PC-9 (cell line): ENCODE data around the gene MVB12B. TPM values are rescaled to one million over a fixed set of nuclear protein-coding genes. Genes with fewer than 3 reads are reported as not detected.

ENCODE experiments used
- BruUV-seq: library from RNA; stranded (reverse); fragments of 400-500 nt; replicated peaks from 2 replicates; lab custom pipeline; 2021; lab: Mats Ljungman, UMichigan
- CTCF ChIA-PET: fragments of 300-600 bp; sonication (Branson Sonifier 250); formaldehyde crosslinking; loops from one replicate; lab custom pipeline; 2022; ENCODE audit warnings: antibody characterized with exemption; lab: Charles Lee
- POLR2A ChIA-PET: fragments of 300-600 bp; sonication (Branson Sonifier 250); formaldehyde crosslinking; loops from one replicate; lab custom pipeline; 2022; ENCODE audit warnings: antibody characterized with exemption; ENCODE audit not compliant: unreplicated experiment; lab: Charles Lee
- DNase-seq, 2 experiments: peaks; one replicate each; pipeline versions ENCODE4 v3.0.0 to v3.0.0-alpha.2; 2015 to 2022; ENCODE audit warnings: mixed read lengths in 1 of 2
- H2AFZ ChIP-seq: fragments of 200-600 bp; sonication (generic); 2 replicates; pipeline ENCODE4 v1.8.1; 2017; ENCODE audit warnings: antibody characterized with exemption
- H3F3A ChIP-seq: fragments of 200-600 bp; sonication (generic); 2 replicates; pipeline ENCODE4 v1.8.1; 2017; ENCODE audit warnings: antibody characterized with exemption, mild to moderate bottlenecking, low read depth; ENCODE audit not compliant: insufficient read depth
- H3K27ac ChIP-seq: fragments of 200-600 bp; sonication (generic); 2 replicates; pipeline ENCODE4 v1.6.1; 2016; ENCODE audit warnings: mixed run types
- H3K27me3 ChIP-seq: fragments of 200-600 bp; sonication (generic); 2 replicates; pipeline ENCODE4 v1.6.1; 2016; ENCODE audit warnings: low read depth, mixed run types; ENCODE audit not compliant: insufficient read depth
- H3K36me3 ChIP-seq: fragments of 200-600 bp; sonication (generic); 2 replicates; pipeline ENCODE4 v1.6.1; 2016; ENCODE audit warnings: low read depth, mixed run types
- H3K4me1 ChIP-seq: fragments of 200-600 bp; sonication (generic); replicated peaks from 2 replicates; pipeline ENCODE4 v1.6.1; 2016; ENCODE audit warnings: mixed run types; ENCODE audit not compliant: insufficient read depth
- H3K4me2 ChIP-seq: fragments of 200-600 bp; sonication (generic); 2 replicates; pipeline ENCODE4 v1.6.1; 2017; ENCODE audit warnings: mixed run types
- H3K4me3 ChIP-seq: fragments of 200-600 bp; sonication (generic); 2 replicates; pipeline ENCODE4 v1.6.1; 2016; ENCODE audit warnings: mixed run types
- H3K79me2 ChIP-seq: fragments of 200-600 bp; sonication (generic); 2 replicates; pipeline ENCODE4 v1.6.1; 2017; ENCODE audit warnings: low read depth, mixed run types
- H3K9me2 ChIP-seq: fragments of 200-600 bp; sonication (generic); 2 replicates; pipeline ENCODE4 v1.8.1; 2017; ENCODE audit warnings: mild to moderate bottlenecking; ENCODE audit not compliant: insufficient read depth
- H3K9me3 ChIP-seq: fragments of 200-600 bp; sonication (generic); 2 replicates; pipeline ENCODE4 v1.8.1; 2016; ENCODE audit warnings: low read depth; ENCODE audit not compliant: insufficient read depth
- H4K20me1 ChIP-seq: fragments of 200-600 bp; sonication (generic); 2 replicates; pipeline ENCODE4 v1.8.1; 2017; ENCODE audit not compliant: insufficient read depth
- CTCF ChIP-seq: fragments of 200-600 bp; sonication (generic); conservative IDR thresholded peaks from 2 replicates; pipeline ENCODE4 v1.6.1; 2017; ENCODE audit warnings: mixed run types, antibody characterized with exemption, mild to moderate bottlenecking, moderate library complexity
- EZH2 ChIP-seq: fragments of 200-600 bp; sonication (generic); IDR thresholded peaks from 2 replicates; pipeline ENCODE4 v1.8.0; 2017; ENCODE audit warnings: antibody characterized with exemption, low read depth
- intact Hi-C: fragments of 100-400 bp; cut with micrococcal nuclease; formaldehyde crosslinking; loops from one replicate; pipeline ENCODE4 v1.10.0; 2022; ENCODE audit not compliant: unreplicated experiment
- total RNA-seq: library from RNA; stranded (reverse); gene quantifications from 2 replicates; pipeline ENCODE4 v1.2.3, GENCODE V29; 2021

MVB12B gene
- total RNA-seq, 1 experiment from 2014 or later = 8.8 TPM

GRCh38 chr9:126522612-126523356, 196.2 kb downstream of the MVB12B start:
- no peaks in the 10 kb centered on the region for H3K4me1 ChIP-seq
- no TSS peak for BruUV-seq
- TF ChIP-seq CTCF = no peak
- no peak for TF ChIP-seq EZH2
- H3K36me3 ChIP-seq = no peaks in the 10 kb centered on the region
- H3K27me3 ChIP-seq = peaks cover 86% of the 10 kb centered on the region
- no peak overlapping the region for H3K4me2 ChIP-seq
- ChIA-PET CTCF (interaction anchor here (0.7 kb wide), 3 partner anchors 13 to 1142 kb away, joined by 3 to 5 read pairs (median 4); no protein-coding TSS in a partner anchor), POLR2A (no interaction called here)
- H3K79me2 ChIP-seq = no peaks in the 10 kb centered on the region
- no peak overlapping the region for H2AFZ ChIP-seq
- no peak for DNase-seq
- no peaks in the 10 kb centered on the region for H3K9me2 ChIP-seq
- intact Hi-C loops = no loop called here
- no peak overlapping the region for H3K27ac ChIP-seq
- H3K9me3 ChIP-seq = no peaks in the 10 kb centered on the region
- no peak overlapping the region for H3K4me3 ChIP-seq
- no peaks in the 10 kb centered on the region for H4K20me1 ChIP-seq
- no peaks in the 10 kb centered on the region for H3F3A ChIP-seq

- Histone ChIP-seq H2AFZ (no peak overlapping the region), H3K27ac (no peak overlapping the region), H4K20me1 (no peaks in the 10 kb centered on the region), H3K36me3 (no peaks in the 10 kb centered on the region), H3K9me2 (no peaks in the 10 kb centered on the region), H3K9me3 (no peaks in the 10 kb centered on the region), H3K79me2 (no peaks in the 10 kb centered on the region), H3K4me2 (peak overlapping the region; percentile 27; the same call in 1 of the 2 replicates), H3K27me3 (peaks cover 86% of the 10 kb centered on the region), H3K4me1 (no peaks in the 10 kb centered on the region), H3F3A (no peaks in the 10 kb centered on the region), H3K4me3 (no peak overlapping the region)
- DNase-seq = no peak
- no TSS peak for BruUV-seq
- TF ChIP-seq CTCF (no peak), EZH2 (no peak)
- ChIA-PET POLR2A (no interaction called here), CTCF (no interaction called here)
- intact Hi-C loops = no loop called here
These were observed 197.0 kb downstream of the MVB12B start for GRCh38 chr9:126523611-126524111.

DNA sequence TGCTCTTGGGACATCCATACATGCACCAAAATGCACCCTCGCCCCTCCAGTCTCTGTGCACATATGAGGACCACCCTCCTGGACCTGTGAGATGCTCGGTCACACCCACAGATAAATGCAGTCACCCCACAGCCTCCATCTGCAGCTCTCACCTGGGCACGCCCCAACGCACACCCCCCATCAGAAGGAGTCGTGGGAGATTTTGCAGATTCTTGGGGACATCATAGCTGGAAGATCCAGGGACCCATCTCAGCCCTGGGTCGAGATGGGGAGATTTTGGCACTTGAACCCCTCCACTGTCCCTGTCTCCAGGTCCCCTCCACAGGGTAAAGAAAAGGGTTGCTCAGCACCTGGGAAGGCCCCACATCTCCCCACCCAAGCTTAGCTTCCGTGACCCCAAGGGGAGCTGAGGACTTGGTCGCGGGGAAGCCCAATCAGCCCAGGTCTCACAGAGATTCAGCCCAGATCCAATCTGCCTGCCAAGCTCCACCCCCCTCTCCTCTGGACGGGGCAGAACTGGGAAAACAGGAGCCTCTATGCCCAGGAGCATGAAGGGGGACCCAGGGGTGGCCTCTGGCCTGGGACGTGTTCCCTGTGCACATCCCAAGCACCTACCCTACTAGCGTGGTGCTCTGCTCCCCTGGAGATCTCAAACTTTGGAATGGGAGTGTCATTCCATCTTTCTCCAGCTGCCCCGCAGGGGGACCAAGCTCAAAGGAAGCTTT, 197.9 kb downstream of the MVB12B start:
- no peak for DNase-seq
- no peaks in the 10 kb centered on the region for H3K36me3 ChIP-seq
- no peaks in the 10 kb centered on the region for H4K20me1 ChIP-seq
- peaks cover 78% of the 10 kb centered on the region for H3K27me3 ChIP-seq
- H3K4me2 ChIP-seq = no peak overlapping the region
- TF ChIP-seq EZH2 (no peak), CTCF (no peak)
- no peaks in the 10 kb centered on the region for H3K79me2 ChIP-seq
- intact Hi-C loops = no loop called here
- H3K27ac ChIP-seq = no peak overlapping the region
- ChIA-PET CTCF (no interaction called here), POLR2A (no interaction called here)
- H3F3A ChIP-seq = no peaks in the 10 kb centered on the region
- H3K9me2 ChIP-seq = no peaks in the 10 kb centered on the region
- no TSS peak for BruUV-seq
- no peaks in the 10 kb centered on the region for H3K4me1 ChIP-seq
- no peak overlapping the region for H3K4me3 ChIP-seq
- H3K9me3 ChIP-seq = no peaks in the 10 kb centered on the region
- H2AFZ ChIP-seq = no peak overlapping the region
